HepG2 (cell line): ENCODE measurements around the gene MRPL39. TPM values are rescaled to one million over a fixed set of nuclear protein-coding genes. Genes with fewer than 3 reads are reported as not detected.

Source experiments
- CCAR2 ChIP-seq: fragments of 200-400 bp; formaldehyde crosslinking; optimal IDR thresholded peaks from 2 replicates; pipeline ENCODE3; 2018; ENCODE audit warnings: low read depth, mild to moderate bottlenecking, low read length, moderate library complexity
- GTF3A ChIP-seq: sonication (generic); formaldehyde crosslinking; conservative IDR thresholded peaks from 2 replicates; pipeline ENCODE4 v1.4.0; 2020; ENCODE audit warnings: mild to moderate bottlenecking, missing genetic modification reagents
- HES4 ChIP-seq: sonication (generic); formaldehyde crosslinking; IDR thresholded peaks from 2 replicates; pipeline ENCODE4 v1.9.0; 2021; ENCODE audit warnings: mild to moderate bottlenecking, missing genetic modification reagents, borderline replicate concordance
- IKZF4 ChIP-seq: sonication (generic); formaldehyde crosslinking; IDR thresholded peaks from 2 replicates; pipeline ENCODE4 v1.5.1; 2020; ENCODE audit warnings: borderline replicate concordance, mild to moderate bottlenecking, low read depth, missing genetic modification reagents; ENCODE audit errors: not compliant biosample characterization
- KDM2A ChIP-seq: sonication (generic); formaldehyde crosslinking; IDR thresholded peaks from 2 replicates; pipeline ENCODE4 v1.4.0; 2020; ENCODE audit warnings: low read depth, missing genetic modification reagents, borderline replicate concordance
- KLF12 ChIP-seq: sonication (generic); formaldehyde crosslinking; IDR thresholded peaks from 2 replicates; pipeline ENCODE4 v1.4.0; 2020; ENCODE audit warnings: missing genetic modification reagents, borderline replicate concordance
- PHF21A ChIP-seq: sonication (generic); formaldehyde crosslinking; IDR thresholded peaks from 2 replicates; pipeline ENCODE4 v1.5.0; 2020; ENCODE audit warnings: mild to moderate bottlenecking, missing genetic modification reagents
- RARG ChIP-seq: sonication (generic); formaldehyde crosslinking; IDR thresholded peaks from 2 replicates; pipeline ENCODE4 v1.4.0; 2020; ENCODE audit warnings: low read depth, mild to moderate bottlenecking, missing genetic modification reagents
- STAG1 ChIP-seq: sonication (generic); formaldehyde crosslinking; IDR thresholded peaks from 2 replicates; pipeline ENCODE4 v1.4.0; 2020; ENCODE audit warnings: missing genetic modification reagents
- ZBTB3 ChIP-seq: sonication (generic); formaldehyde crosslinking; IDR thresholded peaks from 2 replicates; pipeline ENCODE4 v1.4.0; 2020; ENCODE audit warnings: low read depth, mild to moderate bottlenecking, moderate library complexity, missing genetic modification reagents, borderline replicate concordance
- ZNF331 ChIP-seq: sonication (generic); formaldehyde crosslinking; IDR thresholded peaks from 2 replicates; pipeline ENCODE4 v1.4.0; 2020; ENCODE audit warnings: missing genetic modification reagents
- polyA plus RNA-seq, 8 experiments: library from polyadenylated mRNA; depleted of rRNA in 3 of 8; stranded (reverse) in 7 of 8; unstranded in 1 of 8; fragments of >200 nt; fragmentation: Illumina TruSeq in 4 of 8; extraction: Trizol in 4 of 8; gene quantifications; 2 replicates each; pipeline versions ENCODE4 v1.2.1 to v1.2.3, GENCODE V29; 2011 to 2016; ENCODE audit warnings: low read depth in 4 of 8, missing spikeins in 1 of 8, mixed read lengths in 1 of 8; ENCODE audit not compliant: insufficient read depth in 1 of 8
- total RNA-seq, 5 experiments: library from RNA; depleted of rRNA; stranded (reverse); fragments of >200 nt; fragmentation: Illumina TruSeq; extraction: Trizol; gene quantifications; 2 replicates each; pipeline ENCODE4 v1.2.3, GENCODE V29; 2016; ENCODE audit warnings: low read depth in 1 of 5
- TF ChIP-seq, protein P1 (sequence below): sonication (generic); formaldehyde crosslinking; IDR thresholded peaks from 2 replicates; pipeline ENCODE4 v1.8.1; 2023; ENCODE audit warnings: mild to moderate bottlenecking, missing genetic modification reagents, borderline replicate concordance
- TF ChIP-seq, protein P2 (sequence below): sonication (generic); formaldehyde crosslinking; IDR thresholded peaks from 2 replicates; pipeline ENCODE4 v1.5.1; 2020; ENCODE audit warnings: mild to moderate bottlenecking, missing genetic modification reagents
- TF ChIP-seq, protein P3 (sequence below), 2 experiments: sonication (generic) in 1 of 2; formaldehyde crosslinking in 1 of 2; IDR thresholded peaks; 2 replicates each; pipeline versions ENCODE4 v1.4.0 to v1.6.1; 2016 to 2020; ENCODE audit warnings: borderline replicate concordance in 1 of 2, low read depth in 1 of 2, mild to moderate bottlenecking in 1 of 2, missing genetic modification reagents in 1 of 2

MRPL39 gene
- total and polyA plus RNA-seq, 2 of the 13 experiments (the other 11 are each of a cell fraction or from before 2014, with no cell fraction given) = 29.1 to 91.2 TPM

DNA sequence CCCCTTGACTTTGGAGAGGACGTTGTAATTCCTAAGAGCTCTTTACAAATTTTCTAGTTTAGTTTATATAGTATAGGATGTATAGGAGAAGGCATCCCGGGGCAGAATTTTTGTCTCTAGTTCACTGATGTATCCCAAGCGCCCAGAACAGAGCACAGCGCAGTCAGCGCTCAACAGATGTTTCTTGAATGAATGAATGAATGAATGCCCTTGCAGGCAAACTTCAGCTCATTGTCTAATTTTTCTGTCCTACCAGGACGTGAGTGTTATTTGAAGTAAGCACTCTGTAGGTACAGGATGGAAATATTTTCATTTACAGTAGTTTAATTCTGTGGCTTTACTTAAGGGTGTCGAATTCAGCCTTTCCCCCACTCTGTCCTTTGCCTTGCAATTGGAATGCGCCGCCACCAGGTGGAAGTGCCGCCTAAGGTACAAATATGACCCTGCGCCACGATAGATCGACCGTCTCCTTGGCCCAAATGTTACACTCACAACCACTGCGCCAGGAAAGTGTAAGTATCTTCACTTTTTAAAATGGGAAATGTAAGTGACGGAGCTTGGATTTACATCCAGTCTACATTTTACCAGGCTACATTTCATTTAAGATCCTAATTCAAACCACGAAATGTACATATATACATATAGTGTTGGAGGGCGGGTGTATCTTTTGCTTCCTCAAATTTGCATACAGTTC is 910 bp upstream of the MRPL39 start (continued):
- TF ChIP-seq, protein P1, sequence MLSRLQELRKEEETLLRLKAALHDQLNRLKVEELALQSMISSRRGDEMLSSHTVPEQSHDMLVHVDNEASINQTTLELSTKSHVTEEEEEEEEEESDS (CRISPR knock-in tag) = no peak
- TF ChIP-seq STAG1 (CRISPR knock-in tag) (peak; percentile 94), CCAR2 (no peak), HES4 (CRISPR knock-in tag) (no peak), ZNF331 (CRISPR knock-in tag) (peak; percentile 40; the same call in 1 of the 2 replicates), KLF12 (CRISPR knock-in tag) (no peak), RARG (CRISPR knock-in tag) (no peak), PHF21A (CRISPR knock-in tag) (no peak), IKZF4 (no peak), ZBTB3 (no peak), GTF3A (CRISPR knock-in tag) (no peak), KDM2A (CRISPR knock-in tag) (peak; percentile 59; the same call in 1 of the 2 replicates)
- TF ChIP-seq, protein P2, sequence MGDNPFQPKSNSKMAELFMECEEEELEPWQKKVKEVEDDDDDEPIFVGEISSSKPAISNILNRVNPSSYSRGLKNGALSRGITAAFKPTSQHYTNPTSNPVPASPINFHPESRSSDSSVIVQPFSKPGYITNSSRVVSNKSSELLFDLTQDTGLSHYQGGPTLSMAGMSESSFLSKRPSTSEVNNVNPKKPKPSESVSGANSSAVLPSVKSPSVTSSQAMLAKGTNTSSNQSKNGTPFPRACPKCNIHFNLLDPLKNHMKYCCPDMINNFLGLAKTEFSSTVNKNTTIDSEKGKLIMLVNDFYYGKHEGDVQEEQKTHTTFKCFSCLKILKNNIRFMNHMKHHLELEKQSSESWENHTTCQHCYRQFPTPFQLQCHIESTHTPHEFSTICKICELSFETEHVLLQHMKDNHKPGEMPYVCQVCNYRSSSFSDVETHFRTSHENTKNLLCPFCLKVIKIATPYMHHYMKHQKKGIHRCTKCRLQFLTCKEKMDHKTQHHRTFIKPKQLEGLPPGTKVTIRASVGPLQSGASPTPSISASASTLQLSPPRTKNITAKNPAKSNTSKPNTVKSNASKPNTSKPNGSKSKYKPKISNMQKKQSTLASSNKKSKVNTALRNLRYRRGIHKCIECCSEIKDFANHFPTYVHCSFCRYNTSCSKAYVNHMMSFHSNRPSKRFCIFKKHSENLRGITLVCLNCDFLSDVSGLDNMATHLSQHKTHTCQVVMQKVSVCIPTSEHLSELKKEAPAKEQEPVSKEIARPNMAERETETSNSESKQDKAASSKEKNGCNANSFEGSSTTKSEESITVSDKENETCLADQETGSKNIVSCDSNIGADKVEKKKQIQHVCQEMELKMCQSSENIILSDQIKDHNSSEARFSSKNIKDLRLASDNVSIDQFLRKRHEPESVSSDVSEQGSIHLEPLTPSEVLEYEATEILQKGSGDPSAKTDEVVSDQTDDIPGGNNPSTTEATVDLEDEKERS (CRISPR knock-in tag) = no peak
- TF ChIP-seq, protein P3, sequence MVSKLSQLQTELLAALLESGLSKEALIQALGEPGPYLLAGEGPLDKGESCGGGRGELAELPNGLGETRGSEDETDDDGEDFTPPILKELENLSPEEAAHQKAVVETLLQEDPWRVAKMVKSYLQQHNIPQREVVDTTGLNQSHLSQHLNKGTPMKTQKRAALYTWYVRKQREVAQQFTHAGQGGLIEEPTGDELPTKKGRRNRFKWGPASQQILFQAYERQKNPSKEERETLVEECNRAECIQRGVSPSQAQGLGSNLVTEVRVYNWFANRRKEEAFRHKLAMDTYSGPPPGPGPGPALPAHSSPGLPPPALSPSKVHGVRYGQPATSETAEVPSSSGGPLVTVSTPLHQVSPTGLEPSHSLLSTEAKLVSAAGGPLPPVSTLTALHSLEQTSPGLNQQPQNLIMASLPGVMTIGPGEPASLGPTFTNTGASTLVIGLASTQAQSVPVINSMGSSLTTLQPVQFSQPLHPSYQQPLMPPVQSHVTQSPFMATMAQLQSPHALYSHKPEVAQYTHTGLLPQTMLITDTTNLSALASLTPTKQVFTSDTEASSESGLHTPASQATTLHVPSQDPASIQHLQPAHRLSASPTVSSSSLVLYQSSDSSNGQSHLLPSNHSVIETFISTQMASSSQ (IDR thresholded peaks at IDR 0.05; ENCODE audit: low read depth) = no peak
- TF ChIP-seq, protein P3 (CRISPR knock-in tag; IDR thresholded peaks at IDR 0.05; ENCODE audit: borderline replicate concordance) = no peak
